GM12878 (cell line): Measurements from ENCODE around the gene STAT5A.
"Not testable (repeated sequence)": the region's sequence is repeated elsewhere in the genome, so short reads cannot be mapped to it uniquely, and the experiment has no call there.

Experiments used
- CREM ChIP-seq: IDR thresholded peaks from 2 replicates; pipeline ENCODE4 v1.6.1; 2014; ENCODE audit warnings: antibody characterized with exemption, low read depth
- CTCF ChIP-seq, 3 experiments: IDR thresholded peaks in 2 of 3; conservative IDR thresholded peaks in 1 of 3; 2 replicates each; pipeline ENCODE4 v1.5.1; 2011; ENCODE audit warnings: low read depth in 3 of 3, low read length in 3 of 3, mild to moderate bottlenecking in 3 of 3, control low read depth in 2 of 3, moderate library complexity in 2 of 3, inconsistent platforms in 1 of 3, mixed read lengths in 1 of 3; ENCODE audit not compliant: control insufficient read depth in 2 of 3, insufficient read depth in 1 of 3; ENCODE audit errors: extremely low read depth in 1 of 3
- KDM1A ChIP-seq: fragments of 200-600 bp; sonication (generic); IDR thresholded peaks from 2 replicates; pipeline ENCODE4 v1.6.1; 2016; ENCODE audit warnings: borderline replicate concordance
- POLR2A ChIP-seq: IDR thresholded peaks from 2 replicates; pipeline ENCODE4 v1.6.1; 2011; ENCODE audit warnings: low read depth, mild to moderate bottlenecking, low read length
- POLR2AphosphoS5 ChIP-seq: IDR thresholded peaks from 2 replicates; pipeline ENCODE4 v1.6.1; 2011; ENCODE audit warnings: mild to moderate bottlenecking, low read length, inconsistent platforms
- ZBTB11 ChIP-seq: fragments of 450-650 bp; formaldehyde crosslinking; IDR thresholded peaks from 2 replicates; pipeline ENCODE4 v1.5.0; 2022; ENCODE audit warnings: mild to moderate bottlenecking, missing genetic modification characterization

GRCh38 chr17:42239576-42239975 is 48.7 kb upstream of the STAT5A start:
- TF ChIP-seq CREM; POLR2A; CTCF (IDR thresholded peaks at IDR 0.05 in 2 of 3, conservative IDR thresholded peaks at IDR 0.05 in 1 of 3; ENCODE audit: control insufficient read depth in 2 of 3, extremely low read depth in 1 of 3, insufficient read depth in 1 of 3, low read depth in 3 of 3, low read length in 3 of 3); POLR2AphosphoS5; KDM1A; ZBTB11 (CRISPR knock-in tag): not testable (repeated sequence)
